HAP-1 (cell line): Measurements from ENCODE around the gene CXCR3.
"Not testable (repeated sequence)": the region's sequence is repeated elsewhere in the genome, so short reads cannot be mapped to it uniquely, and the experiment has no call there.

Source experiments
- DNase-seq, 2 experiments: peaks; one replicate each; pipeline ENCODE4 v3.0.0-alpha.2; 2016 to 2020; ENCODE audit warnings: low spot score in 2 of 2
- H3K27me3 ChIP-seq: fragments of 250-450 bp; sonication (Bioruptor Pico); 2 replicates; pipeline ENCODE4 v1.5.1; 2020; ENCODE audit warnings: low read depth, mild to moderate bottlenecking, moderate library complexity
- H3K36me3 ChIP-seq: fragments of 250-450 bp; sonication (Bioruptor Pico); replicated peaks from 2 replicates; pipeline ENCODE4 v1.5.1; 2020; ENCODE audit warnings: mild to moderate bottlenecking
- H3K4me1 ChIP-seq: fragments of 250-450 bp; sonication (Bioruptor Pico); 2 replicates; pipeline ENCODE4 v1.5.1; 2020; ENCODE audit warnings: mild to moderate bottlenecking
- H3K4me3 ChIP-seq: fragments of 250-450 bp; sonication (Bioruptor Pico); 2 replicates; pipeline ENCODE4 v1.5.1; 2020; ENCODE audit warnings: mild to moderate bottlenecking, moderate library complexity
- H3K9me3 ChIP-seq: fragments of 250-450 bp; sonication (Bioruptor Pico); 2 replicates; pipeline ENCODE4 v1.5.1; 2020; ENCODE audit warnings: mild to moderate bottlenecking, moderate library complexity
- in situ Hi-C: fragments of 300-500 bp; cut with MboI; formaldehyde crosslinking; loops from 3 replicates; pipeline ENCODE4 v1.14.3; 2020; ENCODE audit warnings: low sequenced_read_pairs, inconsistent platforms, mixed read lengths

Gene CXCR3

DNA sequence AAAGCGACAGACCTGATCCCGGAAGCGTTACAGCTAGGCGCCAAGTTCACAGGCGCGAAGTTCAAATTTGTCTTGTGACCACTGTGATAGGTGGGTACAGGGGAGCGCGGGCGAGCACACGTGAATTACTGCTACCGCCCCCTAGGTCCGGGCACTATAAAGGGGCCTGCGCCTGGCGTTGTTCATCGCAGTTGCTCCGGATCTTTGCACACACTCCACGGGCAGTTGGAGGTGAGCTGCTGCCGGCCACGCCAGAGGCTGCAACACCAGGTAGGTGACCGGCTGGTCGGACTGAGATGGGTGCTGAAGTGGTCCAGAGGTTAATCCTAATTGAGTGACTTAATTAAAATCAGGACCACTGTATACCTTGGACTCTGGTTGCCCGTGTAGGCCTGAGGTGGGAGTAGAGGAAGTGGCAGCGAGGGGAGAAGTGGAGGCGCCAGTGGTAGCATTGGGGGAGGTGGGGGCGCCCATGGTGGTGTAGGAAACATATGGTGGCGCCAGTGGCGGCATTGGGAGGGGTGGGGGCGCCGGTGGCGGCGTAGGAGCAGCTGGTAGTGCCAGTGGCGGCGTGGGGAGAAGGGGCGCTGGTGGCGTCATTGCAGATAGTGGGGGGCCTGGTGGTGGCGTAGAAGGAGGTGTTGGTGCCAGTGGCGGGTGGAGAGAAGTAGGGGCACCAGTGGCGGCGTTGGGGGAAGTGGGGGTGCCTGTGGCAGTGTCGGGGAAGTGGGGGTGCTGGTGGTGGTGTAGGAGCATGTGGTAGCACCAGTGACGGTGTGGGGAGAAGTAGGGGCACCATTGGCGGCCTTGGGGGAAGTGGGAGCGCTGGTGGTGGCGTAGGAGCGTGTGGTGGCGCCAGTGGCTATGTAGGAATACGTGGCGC lies 39.8 kb downstream of the CXCR3 start, which contains the start of gene GCNA:
TSS of gene GCNA (plus strand) at position 185 of the 883 bp plus-strand sequence. CDS start 2,385 bp downstream, outside the sequence.
- peaks cover 7% of the 10 kb centered on the region for H3K4me1 ChIP-seq
- H3K36me3 ChIP-seq = peaks cover 49% of the 10 kb centered on the region
- in situ Hi-C loops = no loop called here
- no peaks in the 10 kb centered on the region for H3K27me3 ChIP-seq
- no peak for DNase-seq
- H3K9me3 ChIP-seq = no peaks in the 10 kb centered on the region
- no peak within 1 kb of the TSS for H3K4me3 ChIP-seq

DNA sequence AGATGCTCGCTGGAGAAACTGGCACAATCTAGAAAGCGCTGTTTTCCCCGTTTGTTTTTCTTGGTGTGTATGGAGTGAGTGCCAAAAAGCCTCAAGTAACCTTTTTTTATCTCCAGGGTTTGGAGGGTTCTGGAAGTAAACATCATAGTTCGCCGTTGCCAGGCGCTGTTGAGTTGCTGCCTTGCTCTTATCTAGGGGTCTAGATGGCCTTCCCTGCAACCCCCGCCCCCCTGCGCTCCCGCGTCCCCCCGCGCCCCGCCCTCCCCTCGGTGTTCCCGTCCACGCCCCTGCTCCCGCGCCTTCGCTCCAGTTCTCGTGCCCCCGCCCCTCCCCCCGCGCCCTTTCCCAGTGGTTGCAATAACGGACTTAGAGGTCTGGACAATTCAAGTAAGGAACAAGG lies 40.6 kb downstream of the CXCR3 start:
- Histone ChIP-seq H3K9me3 (no peaks in the 10 kb centered on the region), H3K36me3 (peaks cover 56% of the 10 kb centered on the region), H3K27me3 (no peaks in the 10 kb centered on the region), H3K4me3 (no peak overlapping the region), H3K4me1 (peaks cover 7% of the 10 kb centered on the region)
- in situ Hi-C loops = no loop called here
- DNase-seq = peak in 1 of 2 experiments; percentile 21

DNA sequence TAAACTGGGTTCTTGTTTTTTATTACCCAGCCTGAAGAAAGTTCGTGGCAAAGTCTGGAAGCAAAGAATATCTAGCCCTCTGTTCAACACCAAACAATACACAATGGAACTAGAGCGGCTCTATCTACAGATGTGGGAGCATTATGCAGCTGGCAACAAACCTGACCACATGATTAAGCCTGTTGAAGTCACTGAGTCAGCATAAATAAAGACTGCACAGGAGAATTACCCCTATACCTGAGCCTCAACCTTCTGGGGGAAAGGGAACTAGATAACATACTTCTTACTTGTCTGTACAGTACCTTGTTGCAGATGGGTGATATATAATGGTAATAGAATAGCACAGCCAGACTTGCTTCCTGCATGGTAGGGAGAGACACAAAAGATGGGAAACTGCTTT lies 44.7 kb downstream of the CXCR3 start:
- in situ Hi-C loops = no loop called here
- Histone ChIP-seq H3K4me3 (no peak overlapping the region), H3K9me3 (no peaks in the 10 kb centered on the region), H3K4me1 (peaks cover 7% of the 10 kb centered on the region), H3K27me3 (no peaks in the 10 kb centered on the region), H3K36me3 (peaks cover 84% of the 10 kb centered on the region)
- no peak for DNase-seq

DNA sequence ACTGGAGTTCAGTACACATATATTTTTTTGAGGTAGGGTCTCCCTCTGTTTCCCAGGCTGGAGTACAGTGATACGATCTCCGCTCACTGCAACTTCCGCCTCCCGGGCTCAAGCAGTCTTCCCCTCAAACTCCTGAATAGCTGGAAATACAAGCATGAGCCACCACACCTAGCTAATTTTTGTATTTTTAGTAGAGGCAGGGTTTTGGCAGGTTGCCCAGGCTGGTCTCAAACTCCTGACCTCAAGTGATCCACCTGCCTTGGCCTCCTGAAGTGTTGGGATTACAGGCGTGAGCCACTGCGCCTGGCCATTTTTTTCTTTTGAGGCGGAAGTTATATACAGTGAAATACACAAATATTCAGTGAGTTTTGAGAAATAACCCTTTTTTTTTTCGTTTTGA lies 46.9 kb downstream of the CXCR3 start:
- H3K36me3 ChIP-seq = peaks cover 95% of the 10 kb centered on the region
- in situ Hi-C loops, H3K4me3 ChIP-seq, H3K27me3 ChIP-seq, DNase-seq, H3K4me1 ChIP-seq, H3K9me3 ChIP-seq: not testable (repeated sequence)
